HUES64 (cell line): ENCODE measurements around the gene CA5B.
"Not testable (repeated sequence)": the region's sequence is repeated elsewhere in the genome, so short reads cannot be mapped to it uniquely, and the experiment has no call there.

Experiments used
- H3K27ac ChIP-seq: 2 replicates; pipeline ENCODE4 v1.7.0; 2013; ENCODE audit warnings: low read depth, low read length, inconsistent platforms
- H3K27me3 ChIP-seq: 2 replicates; pipeline ENCODE4 v1.6.1; 2013; ENCODE audit warnings: mild to moderate bottlenecking, low read length; ENCODE audit not compliant: insufficient read depth
- H3K36me3 ChIP-seq: 2 replicates; pipeline ENCODE4 v1.6.1; 2013; ENCODE audit warnings: mild to moderate bottlenecking, low read length; ENCODE audit not compliant: insufficient read depth
- H3K4me1 ChIP-seq: 2 replicates; pipeline ENCODE4 v1.6.1; 2013; ENCODE audit warnings: mild to moderate bottlenecking, low read length, moderate library complexity; ENCODE audit not compliant: insufficient read depth
- H3K4me3 ChIP-seq: 2 replicates; pipeline ENCODE4 v1.5.1; 2013; ENCODE audit warnings: mild to moderate bottlenecking, low read length, moderate library complexity
- H3K9ac ChIP-seq: 2 replicates; pipeline ENCODE4 v1.6.1; 2013; ENCODE audit warnings: mild to moderate bottlenecking, low read depth, low read length
- H3K9me3 ChIP-seq: 2 replicates; pipeline ENCODE4 v1.6.1; 2013; ENCODE audit warnings: low read depth, low read length; ENCODE audit not compliant: insufficient read depth
- WGBS: fragments of 150-250, 120-280 bp; methylation state at CpG from one replicate; pipeline ENCODE4 v1.1.7; 2013; ENCODE audit warnings: missing lambda C conversion rate; 5-methylcytosine and 5-hydroxymethylcytosine counted together

CA5B gene

GRCh38 chrX:15816438-15816809, 78.4 kb downstream of the CA5B start:
- H3K4me3 ChIP-seq, result no peak overlapping the region
- peak overlapping the region; percentile 93 for H3K27ac ChIP-seq

DNA sequence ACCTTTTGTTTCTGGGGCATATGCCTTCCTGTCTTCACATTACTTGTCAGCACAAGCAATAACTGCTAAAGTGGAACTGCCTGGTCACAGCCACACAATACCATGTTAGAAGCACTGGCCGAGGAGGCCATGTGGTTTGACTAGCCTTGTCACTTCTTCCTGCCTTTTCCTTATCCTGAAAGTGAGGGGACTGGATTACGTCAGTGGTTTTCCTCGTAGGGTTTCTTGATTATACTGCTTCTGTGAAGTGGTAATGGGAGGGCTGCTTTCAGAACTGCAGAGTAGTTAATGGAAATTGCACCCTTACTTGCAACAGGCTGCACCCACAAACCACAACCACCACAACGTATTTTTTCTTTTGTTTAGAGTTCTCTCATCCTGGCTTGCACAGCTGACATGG, 78.8 kb downstream of the CA5B start:
- H3K36me3 ChIP-seq, result peaks cover 65% of the 10 kb centered on the region
- no peak overlapping the region for H3K4me3 ChIP-seq
- no peaks in the 10 kb centered on the region for H3K27me3 ChIP-seq
- no peaks in the 10 kb centered on the region for H3K9me3 ChIP-seq
- peak overlapping the region; percentile 34; the same call in 1 of the 2 replicates for H3K9ac ChIP-seq
- H3K4me1 ChIP-seq, result peaks cover 14% of the 10 kb centered on the region
- H3K27ac ChIP-seq, result peak overlapping the region; percentile 93
- WGBS, result 87% methylated on average over 3 of the region's 4 CpGs

More at GRCh38 chrX:15816438-15816809, 78.4 kb downstream of the CA5B start:
- H3K9ac ChIP-seq, result peak overlapping the region; percentile 34; the same call in 1 of the 2 replicates
- H3K4me1 ChIP-seq, result peaks cover 14% of the 10 kb centered on the region
- H3K36me3 ChIP-seq, result peaks cover 61% of the 10 kb centered on the region
- no peaks in the 10 kb centered on the region for H3K9me3 ChIP-seq
- H3K27me3 ChIP-seq, result no peaks in the 10 kb centered on the region
- 0% methylated on average over 1 of the region's 1 CpG for WGBS

DNA sequence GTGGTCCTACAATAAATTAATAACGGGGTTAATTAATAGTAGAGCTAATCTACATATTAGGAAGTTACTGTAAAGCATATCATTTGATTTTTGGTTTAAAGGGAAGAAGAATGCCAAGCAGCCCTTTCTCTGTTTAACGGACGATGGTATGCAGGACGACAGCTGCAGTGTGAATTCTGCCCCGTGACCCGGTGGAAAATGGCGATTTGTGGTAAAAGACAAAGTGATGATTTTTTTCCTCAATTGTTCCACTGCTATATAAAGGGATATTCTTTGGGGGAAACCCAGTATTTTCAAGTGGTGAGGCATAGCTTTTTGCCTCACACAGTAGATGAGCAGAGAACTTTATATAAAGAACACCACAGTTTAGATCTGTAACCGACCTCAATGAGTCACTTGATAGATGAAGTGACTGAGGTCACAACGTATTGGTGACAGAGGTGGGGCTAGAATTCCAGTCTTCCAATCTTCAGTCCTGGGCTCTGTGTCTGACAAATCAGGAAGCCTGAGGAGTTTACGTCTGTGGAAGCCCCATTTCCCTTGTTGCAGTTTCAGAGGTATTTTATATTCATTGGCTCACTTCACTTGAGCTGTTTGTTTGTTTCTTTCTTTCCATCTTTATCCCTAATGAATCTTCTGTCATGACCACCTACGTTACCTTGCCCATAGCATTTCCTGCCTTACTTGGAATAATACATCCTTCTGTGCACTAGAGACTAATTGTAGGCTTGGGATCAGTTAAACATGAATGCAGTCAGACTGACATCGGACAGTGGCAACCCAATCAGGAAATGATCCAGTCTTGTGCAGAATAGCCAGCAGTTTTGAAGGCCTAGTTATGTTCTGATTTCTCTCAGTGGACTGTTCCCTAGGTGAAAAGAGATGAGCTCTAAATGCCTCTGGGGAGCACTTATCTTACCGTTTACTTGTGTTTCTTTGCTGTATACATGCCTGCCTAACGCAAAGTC, 82.3 kb downstream of the CA5B start:
- Histone ChIP-seq H3K27ac (no peak overlapping the region), H3K9me3 (no peaks in the 10 kb centered on the region), H3K9ac (no peak overlapping the region), H3K4me1 (peaks cover 14% of the 10 kb centered on the region), H3K4me3 (no peak overlapping the region), H3K36me3 (peaks cover 53% of the 10 kb centered on the region), H3K27me3 (no peaks in the 10 kb centered on the region)
- 95% methylated on average over 13 of the region's 14 CpGs for WGBS

DNA sequence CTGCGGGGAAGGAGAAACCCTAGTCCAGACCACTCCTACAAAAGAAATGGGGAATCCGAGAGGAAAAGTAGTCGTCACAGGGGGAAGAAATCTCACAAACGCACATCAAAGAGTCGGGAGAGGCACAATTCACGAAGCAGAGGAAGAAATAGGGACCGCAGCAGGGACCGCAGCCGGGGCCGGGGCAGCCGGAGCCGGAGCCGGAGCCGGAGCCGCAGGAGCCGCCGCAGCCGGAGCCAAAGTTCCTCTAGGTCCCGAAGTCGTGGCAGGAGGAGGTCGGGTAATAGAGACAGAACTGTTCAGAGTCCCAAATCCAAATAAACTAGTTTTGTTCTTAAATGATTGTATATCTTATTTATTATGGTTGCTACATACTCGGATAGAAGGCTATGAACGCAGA, 84.9 kb downstream of the CA5B start:
- Histone ChIP-seq H3K4me3 (no peak overlapping the region), H3K27me3 (no peaks in the 10 kb centered on the region), H3K4me1 (no peaks in the 10 kb centered on the region), H3K36me3 (peaks cover 52% of the 10 kb centered on the region), H3K9ac (no peak overlapping the region), H3K9me3 (no peaks in the 10 kb centered on the region), H3K27ac (no peak overlapping the region)
- 92% methylated on average over 19 of the region's 23 CpGs for WGBS

DNA sequence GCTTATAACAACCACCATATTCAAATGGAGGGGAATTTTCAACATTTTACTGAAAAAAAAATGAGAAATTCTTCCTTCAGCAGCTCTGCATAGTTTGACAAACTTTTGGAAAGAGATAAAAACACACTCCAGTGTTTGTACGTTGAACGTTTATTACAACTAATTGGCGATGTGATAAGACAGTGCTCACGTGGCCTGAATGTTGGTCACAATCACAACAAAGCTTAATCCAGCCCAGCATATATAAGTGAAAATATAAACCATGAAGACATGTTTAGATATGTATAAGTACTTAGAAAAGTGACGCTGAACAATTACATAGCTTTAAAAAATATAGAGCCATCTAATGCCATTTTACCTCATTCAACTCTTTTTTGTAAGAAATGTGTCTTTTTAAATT, 87.9 kb downstream of the CA5B start:
- Histone ChIP-seq H3K9me3 (no peaks in the 10 kb centered on the region), H3K27ac (no peak overlapping the region; the same call in 1 of the 2 replicates), H3K27me3 (no peaks in the 10 kb centered on the region), H3K9ac (no peak overlapping the region), H3K36me3 (peaks cover 55% of the 10 kb centered on the region), H3K4me1 (no peaks in the 10 kb centered on the region), H3K4me3 (no peak overlapping the region)
- WGBS, result 100% methylated on average over 3 of the region's 5 CpGs

GRCh38 chrX:15829217-15829616, 91.1 kb downstream of the CA5B start:
- Histone ChIP-seq H3K36me3 (peaks cover 45% of the 10 kb centered on the region), H3K4me3 (no peak overlapping the region), H3K4me1 (0 out of 2 replicates have a peak, but pooled peaks cover 4% of the 10 kb centered on the region), H3K27ac (no peak overlapping the region), H3K9ac (no peak overlapping the region), H3K27me3 (no peaks in the 10 kb centered on the region), H3K9me3 (no peaks in the 10 kb centered on the region)
- WGBS, result 100% methylated on average over 1 of the region's 1 CpG

GRCh38 chrX:15831347-15831746, 93.3 kb downstream of the CA5B start:
- H3K27ac ChIP-seq, H3K9ac ChIP-seq, H3K9me3 ChIP-seq, H3K4me1 ChIP-seq, H3K4me3 ChIP-seq, H3K27me3 ChIP-seq: not testable (repeated sequence)
- no CpG with 5 or more reads among the region's 2 CpGs for WGBS
- peaks cover 58% of the 10 kb centered on the region for H3K36me3 ChIP-seq

DNA sequence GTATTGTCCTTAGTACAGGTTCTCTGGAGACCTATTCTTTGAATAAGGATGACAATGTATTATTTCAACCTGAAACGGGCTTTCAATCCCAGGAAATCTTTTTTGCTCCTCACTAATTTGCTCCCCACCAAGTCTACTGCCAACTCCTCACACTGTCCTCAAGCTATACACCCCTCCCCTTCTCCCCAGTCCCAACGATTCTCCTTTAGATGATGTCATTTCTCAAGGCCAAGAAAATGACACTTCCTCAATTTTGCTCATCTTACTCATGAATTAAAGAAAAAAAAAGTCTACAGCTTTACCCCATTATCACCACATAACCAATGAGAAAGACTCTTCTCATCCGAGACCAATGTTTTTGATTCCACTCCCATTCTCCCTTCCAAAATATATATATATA, 96.0 kb downstream of the CA5B start:
- no peak overlapping the region for H3K27ac ChIP-seq
- 0 out of 2 replicates have a peak, but pooled peaks cover 4% of the 10 kb centered on the region for H3K4me1 ChIP-seq
- H3K4me3 ChIP-seq, result no peak overlapping the region
- no peaks in the 10 kb centered on the region for H3K9me3 ChIP-seq
- 72% methylated on average over 2 of the region's 3 CpGs for WGBS
- no peaks in the 10 kb centered on the region for H3K27me3 ChIP-seq
- H3K9ac ChIP-seq, result no peak overlapping the region
- H3K36me3 ChIP-seq, result peaks cover 57% of the 10 kb centered on the region

GRCh38 chrX:15834827-15835595, 96.9 kb downstream of the CA5B start:
- Histone ChIP-seq H3K36me3 (peaks cover 57% of the 10 kb centered on the region), H3K9ac (no peak overlapping the region), H3K4me3 (no peak overlapping the region), H3K9me3 (no peaks in the 10 kb centered on the region), H3K4me1 (0 out of 2 replicates have a peak, but pooled peaks cover 4% of the 10 kb centered on the region), H3K27me3 (no peaks in the 10 kb centered on the region), H3K27ac (no peak overlapping the region)
- 87% methylated on average over 4 of the region's 5 CpGs for WGBS
